Measurements from ENCODE around the gene NEURL4. TPM values are rescaled to one million over a fixed set of nuclear protein-coding genes. Genes with fewer than 3 reads are reported as not detected.

NEURL4 gene
- total and polyA plus RNA-seq, 8 donors, result 6.9 to 84.0 (median 24.8) TPM

DNA sequence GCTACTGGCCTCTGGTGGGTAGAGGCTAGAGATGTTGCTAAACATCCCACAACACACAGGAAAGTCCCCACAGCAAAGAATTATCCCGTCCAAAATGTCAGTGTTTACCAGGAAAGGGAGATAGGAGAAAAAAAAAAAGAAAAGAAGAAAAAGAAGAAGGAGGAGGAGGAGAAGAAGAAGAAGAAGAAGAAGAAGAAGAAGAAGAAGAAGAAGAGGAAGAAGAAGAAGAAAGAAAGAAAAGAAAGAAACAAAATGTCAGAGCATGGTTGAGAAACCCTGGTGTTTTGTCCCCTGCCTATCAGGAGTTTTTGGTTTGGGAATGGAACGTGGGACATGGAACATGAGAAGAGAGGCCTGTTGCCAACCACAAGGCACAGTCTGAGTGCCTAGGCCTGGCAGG lies 28.2 kb upstream of the NEURL4 start:
- DNase-seq, result no peak
- Histone ChIP-seq H3K27me3 (no peaks in the 10 kb centered on the region), H3K4me3 (no peak overlapping the region), H3K4me1 (peaks cover 21 to 41% (median 36%) of the 10 kb centered on the region in 4 donors), H3K9me3 (no peaks in the 10 kb centered on the region), H3K36me3 (no peaks in the 10 kb centered on the region), H3K27ac (peak overlapping the region in 1 of 5 donors; percentile 40)
- no peak for TF ChIP-seq POLR2AphosphoS5 (IDR thresholded peaks at IDR 0.05)
- 42 to 73% (median 58%) methylated on average over 2 of the region's 2 CpGs for WGBS, 5 donors
- intact Hi-C loops (cut with DNase I; ENCODE audit: low total_unique reads), result no loop called here

GRCh38 chr17:7356756-7357155 lies 27.6 kb upstream of the NEURL4 start:
- peak overlapping the region in 4 of 5 donors; percentile 2 to 99 (median 47) for H3K27ac ChIP-seq
- WGBS, 5 donors, result 39 to 75% (median 54%) methylated on average over 6 to 8 of the region's 8 CpGs
- peaks cover 21 to 43% (median 40%) of the 10 kb centered on the region in 4 donors for H3K4me1 ChIP-seq
- no peaks in the 10 kb centered on the region for H3K36me3 ChIP-seq
- no peaks in the 10 kb centered on the region for H3K27me3 ChIP-seq
- intact Hi-C loops (cut with DNase I; ENCODE audit: low total_unique reads), result no loop called here
- TF ChIP-seq POLR2A (IDR thresholded peaks at IDR 0.05) (no peak), EP300 (IDR thresholded peaks at IDR 0.05) (no peak)
- no peaks in the 10 kb centered on the region for H3K9me3 ChIP-seq
- no peak overlapping the region for H3K4me3 ChIP-seq
- DNase-seq, result peak in 1 of 2 donors; percentile 40

DNA sequence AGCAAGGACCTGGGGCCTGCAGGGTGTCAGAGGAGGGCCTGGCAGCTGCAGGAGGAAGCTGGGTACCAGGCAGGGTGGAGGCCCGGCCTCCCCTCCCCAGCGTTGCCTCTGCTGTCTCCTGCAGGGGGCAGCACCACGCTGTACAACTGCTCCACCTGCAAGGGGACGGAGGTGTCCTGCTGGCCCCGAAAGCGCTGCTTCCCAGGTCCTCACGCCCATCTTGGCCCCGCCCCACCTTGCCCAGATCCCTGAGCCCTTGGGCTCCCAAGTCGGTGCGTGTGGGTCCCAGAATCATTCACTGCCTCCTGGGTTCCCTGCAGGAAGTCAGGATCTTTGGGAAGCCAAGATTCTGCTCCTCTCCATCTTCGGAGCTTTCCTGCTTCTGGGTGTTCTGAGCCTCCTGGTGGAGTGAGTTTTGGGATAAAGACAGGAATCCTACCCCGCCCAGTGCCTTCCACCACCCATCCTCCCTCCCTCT lies 27.0 kb upstream of the NEURL4 start:
- Histone ChIP-seq H3K27ac (peak overlapping the region in 3 of 5 donors; percentile 40 to 99 (median 54)), H3K4me3 (no peak overlapping the region), H3K36me3 (no peaks in the 10 kb centered on the region), H3K27me3 (no peaks in the 10 kb centered on the region), H3K4me1 (peaks cover 21 to 46% (median 43%) of the 10 kb centered on the region in 4 donors), H3K9me3 (no peaks in the 10 kb centered on the region)
- TF ChIP-seq EP300 (IDR thresholded peaks at IDR 0.05) (no peak), POLR2AphosphoS5 (IDR thresholded peaks at IDR 0.05) (peak in 1 of 3 donors; percentile 77), POLR2A (IDR thresholded peaks at IDR 0.05) (no peak)
- TF ChIP-seq, protein P1, sequence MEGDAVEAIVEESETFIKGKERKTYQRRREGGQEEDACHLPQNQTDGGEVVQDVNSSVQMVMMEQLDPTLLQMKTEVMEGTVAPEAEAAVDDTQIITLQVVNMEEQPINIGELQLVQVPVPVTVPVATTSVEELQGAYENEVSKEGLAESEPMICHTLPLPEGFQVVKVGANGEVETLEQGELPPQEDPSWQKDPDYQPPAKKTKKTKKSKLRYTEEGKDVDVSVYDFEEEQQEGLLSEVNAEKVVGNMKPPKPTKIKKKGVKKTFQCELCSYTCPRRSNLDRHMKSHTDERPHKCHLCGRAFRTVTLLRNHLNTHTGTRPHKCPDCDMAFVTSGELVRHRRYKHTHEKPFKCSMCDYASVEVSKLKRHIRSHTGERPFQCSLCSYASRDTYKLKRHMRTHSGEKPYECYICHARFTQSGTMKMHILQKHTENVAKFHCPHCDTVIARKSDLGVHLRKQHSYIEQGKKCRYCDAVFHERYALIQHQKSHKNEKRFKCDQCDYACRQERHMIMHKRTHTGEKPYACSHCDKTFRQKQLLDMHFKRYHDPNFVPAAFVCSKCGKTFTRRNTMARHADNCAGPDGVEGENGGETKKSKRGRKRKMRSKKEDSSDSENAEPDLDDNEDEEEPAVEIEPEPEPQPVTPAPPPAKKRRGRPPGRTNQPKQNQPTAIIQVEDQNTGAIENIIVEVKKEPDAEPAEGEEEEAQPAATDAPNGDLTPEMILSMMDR (IDR thresholded peaks at IDR 0.05), result peak in 5 of 7 experiments; percentile 85 to 93 (median 89)
- peak; percentile 89 to 93 for DNase-seq
- WGBS, 5 donors, result 2 to 15% (median 9%) methylated on average over 6 to 12 of the region's 12 CpGs
- intact Hi-C loops (cut with DNase I; ENCODE audit: low total_unique reads), result no loop called here

DNA sequence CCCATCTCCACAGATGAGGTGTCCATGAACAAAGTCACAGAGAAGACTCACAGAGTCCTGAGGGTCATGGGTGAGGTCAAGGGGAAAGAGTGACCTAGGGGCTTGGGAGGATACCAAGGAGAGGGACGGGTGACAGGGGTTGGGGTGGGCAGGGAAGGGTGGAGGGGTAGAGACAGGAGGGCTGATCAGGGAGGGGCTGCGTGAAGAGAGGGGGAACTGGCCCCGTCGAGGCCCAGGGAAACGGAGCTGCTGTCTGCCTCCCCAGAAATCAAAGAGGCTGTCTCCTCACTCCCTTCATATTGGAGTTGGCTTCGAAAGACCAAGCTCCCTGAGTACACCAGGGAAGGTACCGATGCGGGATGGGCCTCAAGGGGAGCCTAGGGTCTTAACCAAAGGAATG lies 26.4 kb upstream of the NEURL4 start:
- Histone ChIP-seq H3K27ac (peak overlapping the region in 3 of 5 donors; percentile 40 to 99 (median 54)), H3K36me3 (no peaks in the 10 kb centered on the region), H3K4me1 (peaks cover 25 to 51% (median 48%) of the 10 kb centered on the region in 4 donors), H3K9me3 (no peaks in the 10 kb centered on the region), H3K27me3 (no peaks in the 10 kb centered on the region), H3K4me3 (no peak overlapping the region)
- no peak for DNase-seq
- intact Hi-C loops (cut with DNase I; ENCODE audit: low total_unique reads), result no loop called here
- 72 to 85% (median 74%) methylated on average over 8 of the region's 8 CpGs for WGBS, 5 donors
- no peak for TF ChIP-seq POLR2A (IDR thresholded peaks at IDR 0.05)
- TF ChIP-seq EP300 (IDR thresholded peaks at IDR 0.05), result no peak
- TF ChIP-seq POLR2AphosphoS5 (IDR thresholded peaks at IDR 0.05), result no peak
- TF ChIP-seq, protein P1 (IDR thresholded peaks at IDR 0.05), result no peak

DNA sequence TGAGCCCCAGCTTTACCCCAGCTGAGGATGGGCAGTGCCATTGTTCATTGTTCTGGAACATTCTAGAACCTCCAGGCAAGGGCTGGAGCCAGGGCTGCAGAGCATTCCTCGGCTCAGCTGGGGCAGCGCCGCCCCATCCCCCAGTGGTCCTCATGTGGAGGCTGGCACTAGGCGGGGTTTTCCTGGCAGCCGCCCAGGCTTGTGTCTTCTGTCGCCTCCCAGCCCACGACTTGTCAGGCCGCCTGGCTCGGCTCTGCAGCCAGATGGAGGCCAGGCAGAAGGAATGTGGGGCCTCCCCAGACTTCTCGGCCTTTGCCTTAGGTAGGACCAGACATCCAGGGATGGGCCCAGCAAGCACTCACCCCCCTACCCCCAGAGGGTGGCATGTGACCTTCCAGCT lies 25.9 kb upstream of the NEURL4 start, which contains the start of gene TMEM95:
Gene TMEM95 (plus strand): TSS at position 104 of the 400 bp plus-strand sequence. CDS start 49 bp downstream, at position 153.
- peaks cover 30 to 56% (median 53%) of the 10 kb centered on the region in 4 donors for H3K4me1 ChIP-seq
- DNase-seq, result peak in 1 of 2 donors; percentile 56
- H3K36me3 ChIP-seq, result no peaks in the 10 kb centered on the region
- intact Hi-C loops (cut with DNase I; ENCODE audit: low total_unique reads), result no loop called here
- WGBS, 5 donors, result 59 to 72% (median 69%) methylated on average over 3 to 10 of the region's 10 CpGs
- H3K9me3 ChIP-seq, result no peaks in the 10 kb centered on the region
- TF ChIP-seq POLR2A (IDR thresholded peaks at IDR 0.05) (no peak), EP300 (IDR thresholded peaks at IDR 0.05) (no peak), POLR2AphosphoS5 (IDR thresholded peaks at IDR 0.05) (no peak)
- TF ChIP-seq, protein P1 (IDR thresholded peaks at IDR 0.05), result no peak
- no peaks in the 10 kb centered on the region for H3K27me3 ChIP-seq
- peak within 1 kb of the TSS in 4 of 5 donors; percentile 6 to 99 (median 75) for H3K27ac ChIP-seq
- H3K4me3 ChIP-seq, result no peak within 1 kb of the TSS

Data from stomach (tissue), 9 donors.